H1 (cell line): ENCODE data around the gene RASAL2.

Experiments used
- BACH1 ChIP-seq: IDR thresholded peaks from 2 replicates; pipeline ENCODE4 v1.6.1; 2012; ENCODE audit warnings: low read length, improper control_type of control experiment
- CBX5 ChIP-seq: fragments of 300-800, 300-1000 bp; sonication (generic); IDR thresholded peaks from 2 replicates; pipeline ENCODE4 v1.7.1; 2016; ENCODE audit warnings: antibody characterized with exemption, low read length, low read depth
- EZH2 ChIP-seq: fragments of 200-600 bp; sonication (generic); IDR thresholded peaks from 2 replicates; pipeline ENCODE4 v1.7.1; 2012; ENCODE audit warnings: low read depth, mild to moderate bottlenecking, moderate library complexity, low read length, inconsistent platforms; ENCODE audit not compliant: severe bottlenecking
- KDM1A ChIP-seq: fragments of 200-600, 300-600 bp; sonication (generic); IDR thresholded peaks from 2 replicates; pipeline ENCODE4 v1.7.1; 2016; ENCODE audit warnings: mild to moderate bottlenecking, low read length, borderline replicate concordance
- KDM5A ChIP-seq: fragments of 200-600 bp; IDR thresholded peaks from 2 replicates; pipeline ENCODE4 v1.7.1; 2012; ENCODE audit warnings: mild to moderate bottlenecking, low read length, inconsistent platforms, mixed read lengths
- NANOG ChIP-seq: IDR thresholded peaks from 2 replicates; pipeline ENCODE4 v1.6.1; 2011; ENCODE audit warnings: low read length, low read depth, mild to moderate bottlenecking, inconsistent platforms; ENCODE audit not compliant: insufficient read depth, poor library complexity, severe bottlenecking
- POLR2A ChIP-seq, 2 experiments: IDR thresholded peaks; 1 replicate in 1 of 2; 2 replicates in 1 of 2; pipeline ENCODE4 v1.6.1; 2011; ENCODE audit warnings: low read depth in 2 of 2, low read length in 2 of 2, mild to moderate bottlenecking in 2 of 2; ENCODE audit errors: control extremely low read depth in 1 of 2
- POLR2AphosphoS5 ChIP-seq: IDR thresholded peaks from 2 replicates; pipeline ENCODE4 v1.6.1; 2011; ENCODE audit warnings: low read depth, low read length
- RAD21 ChIP-seq, 2 experiments: IDR thresholded peaks in 1 of 2; conservative IDR thresholded peaks in 1 of 2; 2 replicates each; pipeline ENCODE4 v1.6.1; 2011; ENCODE audit warnings: low read depth in 2 of 2, low read length in 2 of 2, improper control_type of control experiment in 1 of 2, inconsistent platforms in 1 of 2, mild to moderate bottlenecking in 1 of 2, moderate library complexity in 1 of 2
- SP1 ChIP-seq: IDR thresholded peaks from 2 replicates; pipeline ENCODE4 v1.6.1; 2011; ENCODE audit warnings: low read depth, low read length
- SP2 ChIP-seq: IDR thresholded peaks from 2 replicates; pipeline ENCODE4 v1.6.1; 2012; ENCODE audit warnings: mild to moderate bottlenecking, low read length, inconsistent platforms
- TCF12 ChIP-seq: IDR thresholded peaks from 2 replicates; pipeline ENCODE4 v1.6.1; 2011; ENCODE audit warnings: low read depth, mild to moderate bottlenecking, low read length
- TF ChIP-seq, protein P1 (sequence below), 3 experiments: IDR thresholded peaks; 1 replicate in 2 of 3; 2 replicates in 1 of 3; pipeline versions ENCODE4 v1.5.1 to v1.6.1; 2011; ENCODE audit warnings: low read length in 3 of 3, mild to moderate bottlenecking in 3 of 3, inconsistent platforms in 2 of 3, low read depth in 1 of 3, moderate library complexity in 1 of 3; ENCODE audit not compliant: insufficient read depth in 1 of 3; ENCODE audit errors: control extremely low read depth in 1 of 3

DNA sequence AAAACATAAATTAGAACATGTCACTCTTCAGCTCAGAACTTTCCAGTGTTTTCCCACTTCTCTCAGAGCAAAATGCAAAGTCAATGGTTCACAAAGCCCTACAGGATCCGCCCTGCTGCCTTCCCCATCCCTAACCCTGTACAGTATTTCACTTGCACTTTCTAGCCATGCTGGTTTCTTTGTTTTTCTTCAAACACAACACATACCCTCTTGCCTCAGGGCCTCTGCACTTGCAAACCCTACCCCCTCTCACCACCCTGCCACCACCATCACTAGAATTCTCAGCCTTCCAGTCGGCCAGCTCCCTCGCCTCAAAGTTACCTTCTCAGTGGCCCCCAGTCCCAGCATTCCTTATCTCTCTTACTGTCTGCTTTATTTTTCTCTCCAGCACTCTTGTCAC, 436.6 kb downstream of the RASAL2 start:
- TF ChIP-seq BACH1 (no peak), SP1 (no peak), TCF12 (no peak), KDM5A (no peak), POLR2AphosphoS5 (no peak), EZH2 (no peak), SP2 (no peak), RAD21 (IDR thresholded peaks at IDR 0.05 in 1 of 2, conservative IDR thresholded peaks at IDR 0.05 in 1 of 2; ENCODE audit: low read depth in 2 of 2, low read length in 2 of 2) (no peak), POLR2A (IDR thresholded peaks at IDR 0.05; ENCODE audit: control extremely low read depth in 1 of 2, low read depth in 2 of 2, low read length in 2 of 2) (no peak), CBX5 (no peak), KDM1A (no peak), NANOG (no peak)
- TF ChIP-seq, protein P1, sequence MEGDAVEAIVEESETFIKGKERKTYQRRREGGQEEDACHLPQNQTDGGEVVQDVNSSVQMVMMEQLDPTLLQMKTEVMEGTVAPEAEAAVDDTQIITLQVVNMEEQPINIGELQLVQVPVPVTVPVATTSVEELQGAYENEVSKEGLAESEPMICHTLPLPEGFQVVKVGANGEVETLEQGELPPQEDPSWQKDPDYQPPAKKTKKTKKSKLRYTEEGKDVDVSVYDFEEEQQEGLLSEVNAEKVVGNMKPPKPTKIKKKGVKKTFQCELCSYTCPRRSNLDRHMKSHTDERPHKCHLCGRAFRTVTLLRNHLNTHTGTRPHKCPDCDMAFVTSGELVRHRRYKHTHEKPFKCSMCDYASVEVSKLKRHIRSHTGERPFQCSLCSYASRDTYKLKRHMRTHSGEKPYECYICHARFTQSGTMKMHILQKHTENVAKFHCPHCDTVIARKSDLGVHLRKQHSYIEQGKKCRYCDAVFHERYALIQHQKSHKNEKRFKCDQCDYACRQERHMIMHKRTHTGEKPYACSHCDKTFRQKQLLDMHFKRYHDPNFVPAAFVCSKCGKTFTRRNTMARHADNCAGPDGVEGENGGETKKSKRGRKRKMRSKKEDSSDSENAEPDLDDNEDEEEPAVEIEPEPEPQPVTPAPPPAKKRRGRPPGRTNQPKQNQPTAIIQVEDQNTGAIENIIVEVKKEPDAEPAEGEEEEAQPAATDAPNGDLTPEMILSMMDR (IDR thresholded peaks at IDR 0.05; ENCODE audit: control extremely low read depth in 1 of 3, insufficient read depth in 1 of 3, low read depth in 1 of 3, low read length in 3 of 3), result no peak
